GM18511 (cell line): ENCODE measurements around the gene GOLGA3.
A peak's percentile ranks its signal among the peaks of the same experiment; 100 is the strongest.
"Not testable (repeated sequence)": the region's sequence is repeated elsewhere in the genome, so short reads cannot be mapped to it uniquely, and the experiment has no call there.

Experiments used
- ATAC-seq: cut with Tn5 transposase; IDR thresholded peaks from one replicate; pipeline ENCODE4 v1.9.1; 2021; ENCODE audit warnings: mild to moderate bottlenecking, moderate library complexity; ENCODE audit not compliant: unreplicated experiment

The GOLGA3 gene

DNA sequence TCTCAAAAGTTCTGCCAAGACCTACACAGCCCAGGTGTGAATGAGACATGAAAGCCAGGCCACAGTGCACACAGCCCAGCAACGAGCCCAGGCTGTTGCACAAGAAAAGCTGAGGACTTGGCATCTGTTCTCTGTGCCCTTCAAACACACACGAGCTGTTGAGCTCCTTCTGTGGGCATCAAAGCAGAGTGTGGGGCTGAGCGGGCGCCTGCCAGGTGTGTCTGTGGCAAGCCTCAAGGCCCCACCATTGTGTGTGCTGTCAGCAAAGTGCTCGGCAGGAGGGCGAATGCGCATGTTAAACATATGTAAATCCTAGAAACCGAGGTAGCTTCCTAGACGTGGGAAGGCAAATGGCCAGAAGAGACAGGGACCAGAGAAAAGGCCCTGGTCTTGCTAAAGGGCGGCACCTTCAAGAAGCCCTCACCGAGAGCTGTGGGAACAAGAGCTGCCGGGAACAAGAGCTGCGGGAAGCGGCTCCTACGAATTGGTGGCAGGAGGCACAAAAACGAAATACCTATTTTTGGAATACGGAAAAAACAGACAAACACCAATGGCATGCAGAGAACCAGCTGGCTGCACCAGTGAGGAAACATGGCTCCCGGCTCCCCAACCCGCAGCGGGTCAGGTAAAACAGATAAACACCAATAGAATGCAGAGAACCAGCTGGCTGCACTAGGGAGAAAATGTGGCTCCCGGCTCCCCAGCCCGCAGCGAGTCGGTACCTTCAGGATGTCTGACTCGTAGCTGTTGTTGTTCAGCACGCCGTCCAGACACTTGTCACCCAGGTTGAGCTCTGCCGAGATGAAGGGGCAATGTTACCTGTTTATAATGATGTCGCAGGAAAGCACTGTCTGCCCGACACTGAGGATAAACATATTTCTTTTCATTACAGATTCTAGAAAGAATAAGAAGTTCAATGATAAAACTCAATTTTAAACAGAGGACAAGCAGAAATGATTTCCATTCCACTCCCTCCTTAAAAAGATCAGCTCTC is 19.0 kb upstream of the GOLGA3 start:
- ATAC-seq, result no peak

DNA sequence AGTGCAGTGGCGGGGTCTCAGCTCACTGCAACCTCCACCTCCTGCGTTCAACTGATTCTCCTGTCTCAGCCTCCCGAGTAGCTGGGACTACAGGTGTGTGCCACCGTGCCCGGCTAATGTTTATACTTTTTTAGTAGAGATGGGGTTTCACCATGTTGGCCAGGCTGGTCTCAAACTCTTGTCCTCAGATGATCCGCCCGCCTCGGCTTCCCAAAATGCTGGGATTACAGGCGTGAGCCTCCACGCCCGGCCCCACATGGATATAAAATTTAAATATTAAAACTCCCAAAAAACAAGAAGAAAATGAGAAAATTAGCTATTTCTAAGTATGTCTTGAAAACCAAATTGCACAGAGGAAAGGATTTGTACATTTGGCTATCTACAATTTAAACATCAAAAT is 16.0 kb upstream of the GOLGA3 start:
- ATAC-seq, result not testable (repeated sequence)

DNA sequence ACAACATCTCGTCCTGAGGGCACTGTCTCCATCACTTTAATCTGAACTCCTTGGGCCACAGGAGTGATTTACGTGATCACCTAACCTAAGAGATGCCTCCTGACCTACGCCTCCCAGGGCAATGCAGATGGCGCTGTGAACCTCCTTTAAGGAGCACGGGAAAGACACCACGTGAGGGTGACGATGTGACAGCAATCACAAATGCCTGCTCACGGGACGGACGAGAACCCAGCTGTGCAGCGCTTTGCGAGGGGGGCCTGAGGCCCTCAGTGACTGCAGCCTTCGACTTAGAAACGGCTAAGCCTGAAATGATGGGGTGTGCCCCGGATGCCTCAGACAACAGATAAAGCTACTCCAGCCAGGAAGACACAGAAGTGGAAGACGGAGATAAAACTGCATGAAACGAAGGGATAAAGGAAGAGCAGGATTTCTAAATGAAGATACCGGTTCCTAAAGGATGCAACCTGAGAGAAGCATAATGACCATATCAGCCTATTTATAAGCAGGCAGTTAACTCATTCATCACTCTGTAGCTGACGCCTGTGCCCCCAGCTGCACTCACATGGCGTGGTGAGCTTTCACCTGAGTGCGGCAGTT is 13.9 kb upstream of the GOLGA3 start:
- ATAC-seq, result no peak

DNA sequence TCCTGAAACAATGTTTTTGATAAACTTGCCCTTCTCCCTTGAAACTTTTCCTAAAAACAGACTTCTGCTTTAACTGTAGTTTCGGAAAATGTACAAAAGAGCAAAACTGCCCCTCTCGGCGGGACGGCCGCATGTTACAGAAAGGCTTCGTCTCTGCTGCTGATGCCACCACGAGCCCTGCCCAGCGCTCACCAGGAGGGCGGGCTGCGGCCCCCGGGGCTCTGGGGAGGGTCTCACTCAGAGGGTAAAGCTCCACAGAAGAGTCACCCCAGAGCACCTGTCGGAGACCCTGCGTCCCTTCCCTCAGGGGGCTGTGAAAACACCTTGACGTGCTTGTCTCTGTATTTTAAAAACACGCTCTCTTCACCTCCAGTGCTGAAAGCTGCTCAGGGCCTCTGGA is 12.5 kb upstream of the GOLGA3 start:
- no peak for ATAC-seq

DNA sequence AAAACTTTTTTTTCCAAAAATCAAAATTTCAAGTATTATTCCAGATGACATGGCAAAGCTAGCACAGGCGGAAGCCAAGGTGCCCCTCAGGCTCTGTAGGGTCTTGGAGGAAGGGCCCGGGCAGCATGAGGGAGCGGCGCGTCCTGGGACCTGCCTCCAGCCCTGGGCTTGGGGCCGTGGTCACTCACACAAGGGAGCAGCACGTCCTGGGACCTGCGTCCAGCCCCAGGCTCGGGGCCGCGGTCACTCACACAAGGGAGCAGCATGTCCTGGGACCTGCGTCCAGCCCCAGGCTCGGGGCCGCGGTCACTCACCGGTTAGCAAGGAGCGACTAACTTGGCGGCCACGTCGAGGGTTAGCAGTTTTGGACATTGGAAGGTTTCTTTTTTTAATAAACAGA is 11.9 kb upstream of the GOLGA3 start:
- ATAC-seq, result no peak

DNA sequence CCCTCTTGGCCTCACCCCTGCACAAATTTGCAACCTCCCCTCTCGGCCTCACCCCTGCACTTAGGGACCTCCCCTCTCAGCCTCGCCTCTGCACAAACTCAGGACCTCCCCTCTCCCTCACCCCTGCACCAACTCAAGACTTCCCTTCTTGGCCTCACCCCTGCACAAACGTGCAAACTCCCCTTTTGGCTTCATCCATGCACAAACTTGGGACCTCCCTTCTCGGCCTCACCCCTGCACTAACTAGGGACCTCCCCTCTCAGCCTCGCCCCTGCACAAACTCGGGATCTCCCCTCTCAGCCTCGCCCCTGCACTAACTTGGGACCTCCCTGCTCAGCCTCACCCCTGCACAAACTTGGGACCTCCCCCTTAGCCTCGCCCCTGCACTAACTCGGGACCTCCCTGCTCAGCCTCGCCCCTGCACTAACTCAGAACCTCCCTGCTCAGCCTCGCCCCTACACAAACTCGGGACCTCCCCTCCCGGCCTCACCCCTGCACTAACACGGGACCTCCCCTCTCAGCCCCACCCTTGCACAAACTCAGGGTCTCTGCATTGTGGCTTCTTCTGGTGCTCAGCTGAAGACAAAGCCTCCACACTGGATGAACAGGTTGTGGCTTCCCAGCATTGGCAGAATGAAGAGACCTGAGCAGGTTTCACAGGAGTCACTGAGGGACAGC is 11.0 kb upstream of the GOLGA3 start:
- ATAC-seq, result no peak

DNA sequence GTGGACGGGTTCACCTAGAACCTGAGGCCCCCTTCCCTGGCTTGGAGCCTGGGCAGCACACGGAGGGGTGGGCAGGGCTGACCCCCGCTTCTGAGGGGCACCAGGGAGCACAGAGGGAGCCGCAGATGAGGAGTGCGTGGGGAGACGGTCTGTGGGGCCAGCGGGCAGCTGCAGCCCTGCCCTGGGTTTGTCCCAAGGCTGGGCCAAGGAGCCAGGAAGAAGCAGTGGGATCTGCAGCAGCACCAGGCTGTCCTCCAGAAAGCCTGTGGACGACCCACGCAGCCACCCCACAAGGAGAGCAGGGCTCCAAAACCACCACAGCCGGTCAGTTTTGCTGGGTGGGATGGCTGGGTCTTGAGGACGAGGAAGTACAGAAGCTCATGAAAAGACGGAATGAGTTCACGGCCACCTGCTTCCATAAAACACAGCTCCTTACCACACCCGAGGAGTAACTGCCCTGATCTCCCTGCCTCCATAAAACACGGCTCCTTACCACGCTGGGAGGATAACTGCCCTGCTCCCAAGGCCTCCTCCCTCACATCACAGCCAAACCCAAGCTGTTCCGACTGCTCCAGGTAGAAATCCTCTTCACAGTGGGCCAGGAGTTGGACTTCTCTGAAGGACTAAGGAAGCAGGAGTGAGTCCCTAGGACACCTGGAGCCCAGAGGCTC is 9.9 kb upstream of the GOLGA3 start:
- ATAC-seq, result no peak

DNA sequence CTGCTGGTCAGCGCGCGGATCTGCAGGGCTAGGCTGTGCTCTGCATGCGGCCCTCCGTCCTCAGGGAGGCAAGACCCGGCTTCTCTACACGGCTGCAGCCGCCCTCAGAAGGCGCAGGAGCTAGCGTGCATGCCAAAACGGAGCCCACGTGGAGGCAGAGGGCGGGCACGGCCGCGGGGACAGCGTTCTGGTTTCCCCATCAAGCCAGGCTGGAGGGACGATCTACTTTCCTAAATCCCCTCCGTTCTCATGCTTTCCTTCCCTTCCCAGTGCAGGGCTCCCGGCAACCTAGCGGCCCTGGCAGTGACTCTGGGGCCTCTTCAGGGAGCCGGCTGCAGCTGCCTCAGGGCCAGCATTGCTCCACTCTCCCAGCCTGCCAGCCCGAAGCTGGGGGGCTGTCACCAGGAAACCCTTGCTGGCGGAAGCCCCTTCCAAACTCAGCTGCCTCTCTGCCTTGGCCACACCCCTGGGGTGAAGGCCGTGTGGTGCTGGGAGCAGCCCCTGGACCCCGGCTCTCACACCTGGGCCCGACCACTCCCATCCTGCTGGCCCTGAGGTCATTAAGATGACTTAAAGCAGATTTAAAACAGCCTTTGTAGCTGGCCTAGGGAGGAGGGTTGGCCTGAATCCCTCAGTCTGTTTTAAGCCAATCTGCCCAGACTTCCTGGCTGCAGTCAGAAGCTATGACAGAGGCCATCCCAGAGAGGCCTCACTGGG is 9.2 kb upstream of the GOLGA3 start:
- ATAC-seq, result no peak

DNA sequence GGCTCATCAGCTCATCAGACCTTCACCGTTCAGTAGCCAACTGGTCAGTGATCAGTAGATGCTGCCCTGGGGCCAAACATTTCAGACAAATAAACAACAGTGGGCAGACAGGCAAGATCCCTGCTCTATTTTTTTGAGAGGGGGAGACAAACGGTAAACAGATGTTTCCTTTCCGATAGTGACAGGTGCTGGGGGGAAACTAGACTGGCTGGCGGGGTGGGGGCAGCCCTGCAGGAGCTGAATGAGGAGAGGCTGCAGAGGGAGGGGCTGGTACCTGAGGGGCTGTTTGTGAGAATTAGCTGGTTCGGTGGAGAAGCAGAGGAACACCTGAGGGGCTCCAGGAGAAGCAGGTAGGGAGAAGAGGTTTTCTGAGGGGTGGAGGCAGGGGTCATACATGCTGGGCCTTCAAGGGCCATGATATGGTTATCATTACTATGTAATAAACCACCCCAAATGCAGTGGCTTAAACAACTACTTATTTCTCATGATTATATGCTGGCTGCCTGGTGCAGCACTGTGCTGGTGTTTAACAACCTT is 8.2 kb upstream of the GOLGA3 start:
- no peak for ATAC-seq

DNA sequence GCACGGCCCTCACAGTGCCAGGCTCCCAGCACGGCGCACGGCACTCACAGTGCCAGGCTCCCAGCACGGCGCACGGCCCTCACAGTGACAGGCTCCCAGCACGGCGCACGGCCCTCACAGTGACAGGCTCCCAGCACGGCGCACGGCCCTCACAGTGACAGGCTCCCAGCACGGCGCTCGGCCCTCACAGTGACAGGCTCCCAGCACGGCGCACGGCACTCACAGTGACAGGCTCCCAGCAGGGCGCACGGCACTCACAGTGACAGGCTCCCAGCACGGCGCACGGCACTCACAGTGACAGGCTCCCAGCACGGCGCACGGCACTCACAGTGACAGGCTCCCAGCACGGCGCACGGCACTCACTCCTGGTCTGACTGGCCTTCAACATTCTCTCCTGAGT is 7.6 kb upstream of the GOLGA3 start:
- not testable (repeated sequence) for ATAC-seq

DNA sequence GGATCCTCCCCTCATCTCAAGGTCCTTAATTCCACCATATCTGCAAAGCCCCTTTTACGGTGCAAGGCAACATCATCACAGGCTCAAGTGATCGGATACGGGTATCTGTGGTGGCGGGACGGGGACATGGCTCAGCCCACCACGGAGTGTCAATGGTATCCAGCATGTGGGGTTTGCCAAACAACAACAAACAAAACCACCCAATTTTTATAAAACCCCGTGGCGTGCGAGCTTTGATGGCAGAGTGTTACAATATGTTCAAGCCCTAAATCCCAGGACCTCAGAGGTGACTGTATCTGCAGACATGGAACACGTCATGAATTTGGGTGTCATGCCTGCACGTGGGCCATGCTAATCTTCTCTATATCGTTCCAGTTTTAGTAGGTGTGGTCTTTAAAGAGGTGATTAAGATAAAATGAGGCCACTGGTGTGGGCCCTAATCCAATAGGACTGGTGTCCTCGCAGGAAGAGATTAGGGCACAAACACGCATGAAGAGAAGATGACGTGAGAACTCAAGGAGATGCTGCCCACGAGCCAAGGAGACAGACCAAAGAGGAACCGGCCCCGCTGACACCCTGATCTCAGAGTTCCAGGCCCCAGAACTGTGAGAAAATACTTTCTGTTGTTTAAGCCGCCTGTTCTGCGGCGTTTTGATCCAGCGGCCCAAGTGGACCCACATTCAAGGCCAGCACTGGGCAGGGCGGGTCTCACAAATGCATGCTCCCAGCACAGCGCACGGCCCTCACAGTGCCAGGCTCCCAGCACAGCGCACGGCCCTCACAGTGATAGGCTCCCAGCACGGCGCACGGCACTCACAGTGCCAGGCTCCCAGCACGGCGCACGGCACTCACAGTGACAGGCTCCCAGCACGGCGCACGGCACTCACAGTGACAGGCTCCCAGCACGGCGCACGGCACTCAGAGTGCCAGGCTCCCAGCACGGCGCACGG is 6.7 kb upstream of the GOLGA3 start:
- ATAC-seq, result no peak

DNA sequence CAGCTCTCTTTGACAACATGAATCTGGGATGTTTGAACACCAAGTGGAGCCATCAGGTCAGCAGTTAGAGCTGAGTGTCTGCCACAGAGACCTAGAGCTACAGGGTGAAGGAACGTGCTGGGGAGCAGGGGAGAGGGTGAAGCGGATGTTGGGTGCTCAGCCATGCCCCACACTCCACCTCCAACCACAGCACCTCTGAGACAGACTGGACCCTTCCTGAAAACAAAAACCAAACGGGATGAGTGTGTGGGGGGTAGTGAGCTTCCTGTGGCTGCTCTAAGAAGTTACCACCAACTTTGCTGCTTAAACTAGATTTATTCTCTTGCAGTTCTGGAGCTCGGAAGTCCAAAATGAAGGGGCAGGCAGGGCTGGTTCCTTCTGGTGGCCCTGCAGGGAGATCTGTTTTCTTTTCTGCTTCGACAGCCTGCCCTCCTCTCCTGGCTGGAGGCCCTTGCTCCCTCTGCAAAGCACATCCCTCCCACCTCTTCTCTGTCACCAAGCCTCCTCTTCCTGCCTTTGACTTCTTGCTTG is 5.6 kb upstream of the GOLGA3 start:
- ATAC-seq, result no peak

DNA sequence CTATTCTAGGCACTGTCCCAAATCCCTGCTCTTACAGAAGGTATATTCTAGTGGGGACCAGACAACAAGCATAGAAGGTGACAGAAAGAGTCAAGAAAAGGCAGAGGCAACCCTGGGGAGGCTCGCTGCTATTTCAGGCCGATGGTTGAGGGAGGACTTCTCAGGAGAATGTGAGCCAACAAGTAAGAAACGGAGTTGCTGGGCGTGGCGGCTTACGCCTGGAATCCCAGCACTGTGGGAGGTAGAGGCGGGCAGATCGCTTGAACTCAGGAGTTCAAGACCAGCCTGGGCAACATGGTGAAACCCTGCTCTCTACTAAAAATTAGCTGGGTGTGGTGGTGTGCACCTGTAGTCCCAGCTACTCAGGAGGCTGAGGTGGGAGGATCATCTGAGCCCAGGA is 4.7 kb upstream of the GOLGA3 start:
- ATAC-seq, result no peak

DNA sequence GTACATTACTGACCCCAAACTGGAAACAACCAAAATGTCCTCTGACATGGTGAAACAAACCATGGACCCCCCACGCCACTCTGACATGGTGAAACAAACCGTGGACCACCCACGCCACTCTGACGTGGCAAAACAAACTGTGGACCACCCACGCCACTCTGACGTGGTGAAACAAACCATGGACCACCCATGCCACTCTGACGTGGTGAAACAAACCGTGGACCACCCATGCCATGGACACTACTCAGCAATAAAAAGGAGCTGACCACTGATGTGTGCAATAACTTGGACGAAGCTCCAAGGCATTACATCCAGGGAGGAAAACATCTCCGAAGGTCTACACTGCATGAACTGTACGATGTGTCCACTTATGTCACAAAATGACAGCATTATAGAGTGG is 3.1 kb upstream of the GOLGA3 start:
- ATAC-seq, result no peak

DNA sequence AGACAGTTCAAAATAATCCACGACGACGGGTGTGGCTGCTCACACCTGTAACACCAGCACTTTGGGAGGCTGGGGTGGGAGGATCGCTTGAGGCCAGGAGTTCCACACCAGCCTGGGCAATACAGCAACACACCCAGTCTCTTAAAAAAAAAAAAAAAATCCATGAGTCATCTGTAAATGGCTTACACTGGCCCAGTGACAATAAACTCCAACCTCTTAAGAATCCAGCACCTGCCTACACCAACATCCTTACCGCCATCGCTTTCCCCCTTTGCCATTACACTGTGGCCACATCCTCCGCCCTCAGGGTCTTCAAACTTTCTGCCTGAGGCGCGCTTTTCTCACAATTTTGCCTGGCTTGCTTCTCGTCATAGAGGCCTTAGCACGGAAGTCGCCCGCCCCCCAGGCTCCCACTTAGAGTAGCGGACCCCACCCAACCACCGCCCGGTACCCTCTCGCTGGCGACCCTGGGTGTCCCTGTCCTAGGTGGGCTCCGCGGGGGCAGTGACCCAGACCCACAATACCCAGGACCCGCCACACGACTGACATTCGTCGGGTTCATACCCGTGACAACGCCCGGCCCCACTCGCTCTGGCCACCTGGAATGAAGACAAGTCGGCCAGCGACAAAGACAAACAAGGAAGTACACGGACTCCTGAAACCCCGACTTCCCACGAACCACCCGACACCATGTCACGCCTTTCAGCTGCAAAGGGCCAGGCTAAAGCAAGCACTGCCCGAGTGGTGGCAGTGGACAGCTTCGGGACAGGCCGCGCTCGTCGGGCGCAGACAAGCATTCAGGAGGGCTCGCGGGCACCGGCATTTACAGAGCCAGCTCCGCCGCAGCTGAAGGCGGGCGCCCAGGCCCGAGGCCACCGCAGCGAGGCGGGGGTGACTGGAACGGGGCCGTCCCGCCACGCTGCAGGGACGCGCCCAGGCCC is 636 bp downstream of the GOLGA3 start:
- peak; percentile 39 for ATAC-seq

DNA sequence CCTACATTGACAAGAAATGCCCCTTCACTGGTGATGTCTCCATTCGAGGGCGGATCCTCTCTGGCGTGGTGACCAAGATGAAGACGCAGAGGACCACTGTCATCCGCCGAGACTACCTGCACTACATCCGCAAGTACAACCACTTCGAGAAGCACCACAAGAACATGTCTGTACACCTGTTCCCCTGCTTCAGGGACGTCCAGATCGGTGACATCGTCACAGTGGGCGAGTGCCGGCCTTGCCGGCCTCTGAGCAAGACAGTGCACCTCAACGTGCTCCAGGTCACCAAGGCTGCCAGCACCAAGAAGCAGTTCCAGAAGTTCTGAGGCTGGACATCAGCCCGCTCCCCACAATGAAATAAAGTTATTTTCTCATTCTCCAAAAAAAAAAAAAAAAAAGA is 2.8 kb downstream of the GOLGA3 start:
- no peak for ATAC-seq

DNA sequence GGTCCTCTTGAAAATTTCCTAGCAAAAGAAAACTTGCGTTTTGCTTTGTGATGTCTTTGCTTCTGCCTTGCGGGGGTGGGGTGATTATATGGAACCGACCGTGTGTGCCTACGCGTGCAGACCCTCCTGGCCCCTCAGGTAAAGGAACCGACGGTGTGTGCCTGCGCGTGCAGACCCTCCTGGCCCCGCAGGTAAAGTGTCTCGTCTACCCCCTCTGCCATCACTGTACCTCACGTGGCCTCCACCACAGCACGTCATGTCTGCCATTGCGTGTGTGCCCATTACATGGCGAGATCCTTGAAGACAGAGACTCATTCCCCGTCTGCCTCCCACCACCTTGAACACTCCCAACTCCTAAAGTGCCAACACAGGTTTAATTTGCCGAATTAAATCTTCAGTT is 3.6 kb downstream of the GOLGA3 start:
- ATAC-seq, result no peak

DNA sequence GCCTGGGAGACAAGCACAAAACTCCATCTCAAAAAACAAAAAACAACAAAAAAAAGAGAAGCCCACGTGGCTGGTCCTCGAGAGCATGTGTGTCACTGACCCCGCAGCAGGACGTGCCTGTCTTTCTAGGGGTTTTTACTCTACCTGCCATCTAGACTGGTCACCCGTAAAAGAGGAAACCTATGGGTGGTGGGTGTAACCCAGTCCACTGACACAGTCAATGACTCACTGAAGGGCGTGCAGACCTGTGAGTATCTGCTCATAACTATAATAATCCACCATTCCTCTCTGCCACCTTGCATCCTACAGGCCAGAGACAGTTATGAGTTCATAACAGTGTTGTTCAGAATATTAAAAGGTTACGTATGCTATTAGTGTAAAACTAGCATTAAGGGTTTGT is 4.6 kb downstream of the GOLGA3 start:
- no peak for ATAC-seq
